Fibroblast of pulmonary artery (primary cell): Measurements from ENCODE around the gene TULP4.

Experiments used
- DNase-seq: peaks from one replicate; pipeline ENCODE4 v3.0.0-alpha.2; 2010; ENCODE audit warnings: low read depth
- H3K4me3 ChIP-seq: replicated peaks from 2 replicates; pipeline ENCODE4 v1.5.1; 2011; ENCODE audit warnings: low read depth, mild to moderate bottlenecking, control low read depth, low read length, moderate library complexity
- CTCF ChIP-seq: IDR thresholded peaks from 2 replicates; pipeline ENCODE4 v1.5.1; 2011; ENCODE audit warnings: mild to moderate bottlenecking, control low read depth, low read length, inconsistent platforms; ENCODE audit errors: missing control alignments

Gene TULP4

DNA sequence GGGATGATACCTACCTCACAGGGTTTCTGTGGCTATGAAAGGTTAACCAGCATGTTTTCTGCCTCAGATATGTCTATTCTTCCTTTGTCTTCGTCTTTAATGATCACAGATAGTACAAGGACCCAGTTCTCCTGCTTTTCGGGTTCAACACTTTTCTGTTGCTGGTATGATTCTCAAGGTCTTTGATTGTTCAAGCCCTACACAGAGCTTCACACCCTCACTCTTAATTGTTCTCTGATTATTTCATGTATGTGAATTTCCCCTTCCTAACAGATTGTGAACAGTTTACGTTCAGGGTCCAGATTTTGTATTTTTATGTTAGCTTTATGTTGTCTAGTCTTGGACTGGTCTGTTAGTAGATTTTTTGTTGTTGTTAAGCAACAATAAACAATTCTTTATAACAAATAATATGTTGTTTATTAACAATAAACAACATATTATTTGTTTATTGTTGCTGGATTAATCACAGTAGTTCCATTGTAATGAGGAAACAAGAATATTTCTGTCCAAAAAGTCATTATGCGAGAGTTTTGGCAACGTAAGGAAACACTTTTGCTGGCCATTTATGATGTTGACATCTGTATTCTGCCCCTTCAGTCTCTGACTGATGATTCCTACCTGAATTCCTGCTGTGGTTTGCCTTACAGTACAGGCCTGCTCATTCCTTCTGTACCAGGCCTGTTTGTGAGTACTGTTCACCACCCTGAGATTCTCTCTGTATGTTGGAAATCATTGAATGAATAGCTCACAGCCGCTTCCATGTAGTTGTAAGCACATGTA is 27.2 kb upstream of the TULP4 start:
- no peak for TF ChIP-seq CTCF
- no peak for DNase-seq

GRCh38 chr6:158285656-158286021 is 26.6 kb upstream of the TULP4 start:
- DNase-seq: no peak
- no peak for TF ChIP-seq CTCF
- no peak overlapping the region for H3K4me3 ChIP-seq

More for the DNA sequence above, 27.2 kb upstream of the TULP4 start:
- no peak overlapping the region for H3K4me3 ChIP-seq

DNA sequence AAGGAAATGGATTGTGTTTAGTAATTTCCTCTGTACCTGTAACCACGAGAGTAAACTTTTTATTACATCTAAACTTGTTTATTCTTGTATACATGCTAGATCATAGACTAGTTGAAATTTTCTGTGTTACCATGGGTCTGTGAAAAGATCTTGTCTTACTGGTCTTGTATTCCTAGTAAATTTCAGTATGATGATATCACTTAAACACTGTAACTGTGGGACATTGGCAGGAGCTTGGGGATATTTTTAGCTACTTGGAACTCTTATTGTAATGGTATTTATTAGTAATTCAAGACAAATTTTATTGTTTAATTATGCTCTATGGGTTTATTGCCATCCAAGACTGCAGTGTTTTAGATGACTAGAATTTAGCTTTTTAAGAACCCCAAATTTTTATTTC is 25.9 kb upstream of the TULP4 start:
- peak; percentile 68 for DNase-seq
- no peak overlapping the region for H3K4me3 ChIP-seq
- TF ChIP-seq CTCF: no peak

DNA sequence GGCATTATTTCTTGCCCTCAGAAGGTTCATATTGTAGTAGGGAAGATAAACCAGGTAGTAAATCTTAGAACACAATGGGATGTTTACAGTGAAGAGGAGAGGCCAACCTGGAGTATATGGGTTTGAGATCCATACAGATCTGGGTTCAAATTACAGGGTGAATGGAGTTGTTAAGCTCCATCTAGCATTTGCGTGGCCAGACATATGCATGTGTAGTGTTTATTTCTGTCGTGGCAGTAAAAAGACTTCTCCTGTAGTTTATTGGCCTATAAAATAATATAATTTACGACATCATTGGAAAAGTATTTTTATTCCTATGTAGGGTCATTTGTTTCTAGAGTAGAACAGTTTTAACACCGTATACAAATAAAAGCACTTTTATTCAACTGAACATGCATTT is 25.2 kb upstream of the TULP4 start:
- no peak overlapping the region for H3K4me3 ChIP-seq
- no peak for DNase-seq
- no peak for TF ChIP-seq CTCF

DNA sequence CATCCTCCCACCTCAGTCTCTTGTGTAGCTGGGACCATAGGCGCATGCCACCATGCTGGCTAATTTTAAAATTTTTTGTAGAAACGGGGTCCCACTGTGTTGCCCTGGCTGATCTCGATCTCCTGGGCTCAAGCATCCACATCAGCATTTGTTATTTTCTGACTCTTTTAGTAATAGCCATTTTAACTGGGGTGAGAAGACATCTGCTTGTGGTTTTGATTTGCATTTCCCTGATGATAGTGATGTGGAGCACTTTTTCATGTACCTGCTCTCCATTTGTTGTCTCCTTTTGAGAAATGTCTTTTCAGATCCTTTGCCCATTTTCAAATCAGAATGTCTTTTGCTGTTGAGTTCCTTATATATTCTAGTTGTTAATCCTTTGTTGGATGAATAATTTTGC is 22.2 kb upstream of the TULP4 start:
- no peak for DNase-seq
- H3K4me3 ChIP-seq: no peak overlapping the region
- no peak for TF ChIP-seq CTCF

GRCh38 chr6:158290659-158291058 is 21.6 kb upstream of the TULP4 start:
- TF ChIP-seq CTCF: no peak
- H3K4me3 ChIP-seq: no peak overlapping the region
- no peak for DNase-seq

DNA sequence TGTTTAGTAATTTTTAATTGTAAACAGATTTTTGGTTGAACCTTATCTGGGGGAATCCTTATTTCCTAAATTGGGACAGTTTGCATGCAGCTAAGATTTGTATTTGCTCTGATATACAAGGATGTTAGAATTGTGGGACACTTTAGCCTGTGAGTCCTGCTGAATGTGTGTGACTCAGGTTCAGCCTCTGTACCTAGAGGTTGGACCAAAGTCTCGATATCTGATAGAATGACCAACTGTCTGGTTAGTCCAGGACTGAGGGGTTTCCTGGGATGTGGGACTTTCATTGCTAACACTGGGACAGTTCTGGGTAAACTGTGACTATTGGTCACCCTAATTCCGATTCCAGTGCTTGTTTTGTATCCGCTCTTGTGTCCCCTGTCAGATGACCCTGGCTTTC is 20.2 kb upstream of the TULP4 start:
- DNase-seq: no peak
- no peak overlapping the region for H3K4me3 ChIP-seq
- TF ChIP-seq CTCF: no peak
